Tibial nerve (tissue), 4 donors: ENCODE measurements around the gene ZNF512B.

ENCODE experiments used
- CTCF ChIP-seq, 5 experiments: fragments of 200-600 bp in 3 of 5; fragments of 450-650 bp in 2 of 5; sonication (generic) in 3 of 5; IDR thresholded peaks; one replicate each; pipeline ENCODE4 v1.5.1; 2016 to 2019; ENCODE audit warnings: antibody characterized with exemption in 5 of 5, mild to moderate bottlenecking in 3 of 5, moderate library complexity in 2 of 5
- EP300 ChIP-seq, 2 donors: sonication (generic); formaldehyde crosslinking; IDR thresholded peaks; one replicate each; pipeline ENCODE4 v1.6.1; 2017; ENCODE audit warnings: antibody characterized with exemption in 2 of 2, mild to moderate bottlenecking in 1 of 2
- POLR2A ChIP-seq, 2 donors: fragments of 450-650 bp; IDR thresholded peaks; one replicate each; pipeline ENCODE4 v1.6.1; 2017; ENCODE audit warnings: antibody characterized with exemption in 2 of 2, mild to moderate bottlenecking in 2 of 2, moderate library complexity in 2 of 2

- no peak for TF ChIP-seq POLR2A (IDR thresholded peaks at IDR 0.05)
- TF ChIP-seq CTCF (IDR thresholded peaks at IDR 0.05) = no peak
- no peak for TF ChIP-seq EP300 (IDR thresholded peaks at IDR 0.05)
Measured at GRCh38 chr20:63950701-63951397, 18.9 kb downstream of the ZNF512B start.
